NB4 (cell line): Measurements from ENCODE around the gene PHLDA2.

Source experiments
- CTCF ChIP-seq: IDR thresholded peaks from one replicate; pipeline ENCODE4 v1.5.1; 2012; ENCODE audit warnings: low read depth, low read length
- MYC ChIP-seq: IDR thresholded peaks from 2 replicates; pipeline ENCODE4 v1.6.1; 2011; ENCODE audit warnings: low read depth, low read length
- POLR2A ChIP-seq: IDR thresholded peaks from 2 replicates; pipeline ENCODE4 v1.6.1; 2011; ENCODE audit warnings: mild to moderate bottlenecking; ENCODE audit not compliant: insufficient read length; ENCODE audit errors: extremely low read depth

- TF ChIP-seq POLR2A (no peak), MYC (no peak), CTCF (no peak)
These were observed 5.5 kb downstream of the PHLDA2 start for GRCh38 chr11:2923446-2924375.
